GM18508 (cell line): Measurements from ENCODE around the gene ABHD4.
"Not testable (repeated sequence)": the region's sequence is repeated elsewhere in the genome, so short reads cannot be mapped to it uniquely, and the experiment has no call there.

Experiments used
- ATAC-seq: cut with Tn5 transposase; IDR thresholded peaks from one replicate; pipeline ENCODE4 v1.9.1; 2021; ENCODE audit warnings: moderate number of reproducible peaks; ENCODE audit not compliant: insufficient read depth, unreplicated experiment

ABHD4 gene

GRCh38 chr14:22560662-22561365 lies 37.3 kb upstream of the ABHD4 start:
- no peak for ATAC-seq

- no peak for ATAC-seq
These were observed 36.8 kb upstream of the ABHD4 start for GRCh38 chr14:22561366-22561660.

- ATAC-seq = no peak
These were observed 36.2 kb upstream of the ABHD4 start for GRCh38 chr14:22561661-22562579.

- ATAC-seq = no peak
These were observed 34.1 kb upstream of the ABHD4 start for GRCh38 chr14:22563987-22564386.

- ATAC-seq = no peak
These were observed 33.6 kb upstream of the ABHD4 start for GRCh38 chr14:22564463-22564862.

GRCh38 chr14:22565391-22565945 lies 32.6 kb upstream of the ABHD4 start:
- ATAC-seq = no peak

GRCh38 chr14:22566266-22566665 lies 31.8 kb upstream of the ABHD4 start:
- not testable (repeated sequence) for ATAC-seq

GRCh38 chr14:22566845-22567244 lies 31.3 kb upstream of the ABHD4 start:
- ATAC-seq = no peak

GRCh38 chr14:22567437-22567836 lies 30.7 kb upstream of the ABHD4 start:
- ATAC-seq = no peak

- ATAC-seq = no peak
These were observed 28.9 kb upstream of the ABHD4 start for GRCh38 chr14:22569106-22569736.

- no peak for ATAC-seq
These were observed 28.4 kb upstream of the ABHD4 start for GRCh38 chr14:22569737-22570131.

- ATAC-seq = peak; percentile 48
These were observed 27.8 kb upstream of the ABHD4 start for GRCh38 chr14:22570132-22570949.

GRCh38 chr14:22572562-22573058 lies 25.5 kb upstream of the ABHD4 start:
- ATAC-seq = no peak

GRCh38 chr14:22573804-22574203 lies 24.3 kb upstream of the ABHD4 start:
- no peak for ATAC-seq

- ATAC-seq = no peak
These were observed 20.7 kb upstream of the ABHD4 start for GRCh38 chr14:22577334-22577908.

GRCh38 chr14:22579236-22579635 lies 18.9 kb upstream of the ABHD4 start:
- no peak for ATAC-seq

GRCh38 chr14:22579881-22580280 lies 18.2 kb upstream of the ABHD4 start:
- ATAC-seq = no peak

- no peak for ATAC-seq
These were observed 17.5 kb upstream of the ABHD4 start for GRCh38 chr14:22580625-22581024.

- ATAC-seq = no peak
These were observed 14.1 kb upstream of the ABHD4 start for GRCh38 chr14:22583994-22584393.

GRCh38 chr14:22587247-22587646 lies 10.9 kb upstream of the ABHD4 start:
- no peak for ATAC-seq
